Umbilical cord (tissue), 2 donors: ENCODE results near the gene RAPGEF4. TPM values are rescaled to one million over a fixed set of nuclear protein-coding genes. Genes with fewer than 3 reads are reported as not detected.
"Not testable (repeated sequence)": the region's sequence is repeated elsewhere in the genome, so short reads cannot be mapped to it uniquely, and the experiment has no call there.

ENCODE experiments used
- DNase-seq: peaks from one replicate; pipeline ENCODE4 v3.0.0-alpha.2; 2015; ENCODE audit warnings: low spot score
- total RNA-seq: library from RNA; depleted of rRNA; stranded (reverse); fragments of >200 nt; gene quantifications from one replicate; pipeline ENCODE4 v1.2.3, GENCODE V29; 2014; ENCODE audit warnings: low replicate concordance; ENCODE audit not compliant: insufficient read depth

RAPGEF4 gene
- total RNA-seq, 1 donor from 2014 or later: 19.0 TPM

- peak; percentile 72 for DNase-seq
These were observed 295.2 kb downstream of the RAPGEF4 start for GRCh38 chr2:173030561-173031490.

- no peak for DNase-seq
These were observed 296.4 kb downstream of the RAPGEF4 start for GRCh38 chr2:173032032-173032431.

GRCh38 chr2:173033084-173033483, 297.4 kb downstream of the RAPGEF4 start:
- DNase-seq: no peak

DNA sequence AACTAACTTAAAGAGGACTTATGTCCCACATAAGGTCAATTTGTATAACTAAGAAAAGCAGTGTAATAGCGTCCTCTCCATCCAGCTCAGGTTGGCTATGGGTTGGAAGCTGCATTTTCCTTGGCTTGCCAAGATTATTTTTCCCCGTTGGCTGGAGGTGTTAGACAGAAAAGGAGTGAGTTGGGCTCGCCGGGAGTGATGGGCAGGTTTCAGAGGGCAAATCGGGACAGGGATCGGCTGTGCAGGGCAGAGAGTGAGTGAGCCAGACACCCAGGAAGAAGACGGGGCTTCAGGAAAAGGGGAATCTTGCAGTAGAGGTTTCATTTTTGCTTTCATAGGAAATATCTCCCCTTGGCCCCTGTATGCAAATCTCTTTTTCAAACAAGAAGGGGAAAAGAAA, 298.5 kb downstream of the RAPGEF4 start:
- no peak for DNase-seq

DNA sequence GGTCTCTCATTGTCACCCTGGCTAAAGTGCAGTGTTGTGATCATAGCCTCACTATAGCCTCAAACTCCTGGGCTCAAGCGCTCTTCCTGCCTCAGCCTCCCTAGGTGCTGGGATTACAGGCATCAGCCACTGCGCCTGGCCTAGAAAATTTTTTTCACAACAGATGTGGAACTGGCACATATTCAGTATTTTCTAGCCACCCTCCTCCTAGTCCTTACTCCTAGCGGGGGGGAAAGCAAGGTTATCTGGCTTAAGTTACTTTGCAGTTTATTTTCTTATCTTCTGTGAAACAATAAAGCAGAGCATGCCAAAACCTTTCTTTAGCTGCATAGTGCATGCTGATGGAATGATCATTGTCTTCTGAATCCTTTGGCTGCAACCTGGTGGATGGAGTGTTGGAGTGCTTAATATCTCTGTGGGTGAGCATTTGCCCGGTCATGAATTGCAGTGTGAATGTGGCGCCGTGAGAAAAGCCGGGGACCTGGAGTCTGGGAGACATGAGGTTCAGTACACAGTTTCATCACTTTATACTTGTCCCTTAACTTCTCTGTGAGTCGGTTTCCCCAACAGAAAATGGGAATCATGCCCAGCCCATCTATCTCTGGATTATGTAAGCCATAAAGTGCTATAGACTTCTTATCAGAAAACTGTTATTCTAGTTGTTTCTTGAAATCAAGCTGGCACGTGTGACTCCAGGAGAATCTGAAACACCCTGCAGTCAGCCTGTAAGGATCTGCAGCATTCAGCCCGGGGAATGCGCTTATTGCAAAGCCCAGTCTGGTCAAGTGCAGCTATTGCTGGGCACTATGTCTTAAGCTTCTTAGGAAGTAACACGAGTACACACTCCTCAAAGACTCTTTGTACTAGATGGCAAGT, 301.8 kb downstream of the RAPGEF4 start:
- peak; percentile 84 for DNase-seq

DNA sequence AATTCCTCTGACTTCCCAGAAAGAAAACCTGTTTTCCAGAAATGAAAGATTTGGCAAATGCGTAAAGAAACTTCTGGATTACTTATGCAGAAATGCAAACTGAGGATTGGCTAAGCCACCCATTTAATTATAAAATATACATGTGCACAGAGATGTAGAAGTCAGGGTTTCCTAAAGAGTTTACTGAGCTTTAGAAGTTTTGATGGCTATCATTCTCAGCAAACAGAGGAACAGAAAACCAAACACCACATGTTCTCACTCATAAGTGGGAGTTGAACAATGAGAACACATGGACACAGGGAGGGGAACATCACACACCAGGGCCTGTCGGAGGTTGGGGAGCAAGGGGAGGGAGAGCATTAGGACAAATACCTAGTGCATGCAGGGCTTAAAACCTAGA, 302.6 kb downstream of the RAPGEF4 start:
- DNase-seq: not testable (repeated sequence)

- DNase-seq: no peak
These were observed 305.1 kb downstream of the RAPGEF4 start for GRCh38 chr2:173040729-173041128.

- DNase-seq: no peak
These were observed 307.8 kb downstream of the RAPGEF4 start for GRCh38 chr2:173043476-173043875.

DNA sequence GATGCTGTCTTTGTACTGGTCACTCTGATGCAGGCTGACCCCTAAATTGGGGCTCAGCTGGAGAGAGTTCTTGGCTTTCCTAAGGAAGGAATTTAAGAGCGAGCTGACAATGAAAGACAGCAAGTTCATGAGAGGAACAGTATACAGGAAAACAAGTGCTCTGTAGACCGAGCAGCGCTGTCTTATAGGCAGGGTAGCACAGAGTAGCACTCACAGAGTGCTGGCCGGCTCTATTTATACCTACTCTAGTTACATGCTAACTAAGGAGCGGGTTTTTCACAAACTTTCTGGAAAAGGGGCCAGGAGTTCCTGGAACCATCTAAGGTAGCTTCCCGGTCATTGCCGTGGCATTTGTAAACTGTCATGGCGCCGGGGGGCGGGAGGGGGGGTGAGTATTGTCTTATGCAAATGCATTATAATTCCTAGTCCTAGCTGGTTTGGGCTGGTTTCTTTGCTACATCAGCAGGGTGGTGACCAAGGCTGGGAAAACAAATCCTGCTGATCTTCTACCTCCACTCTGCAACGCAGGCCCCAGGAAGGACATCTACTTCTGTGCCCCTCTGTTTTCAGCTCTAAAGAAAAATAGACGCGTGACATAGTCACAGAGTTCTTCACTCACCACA, 308.4 kb downstream of the RAPGEF4 start:
- DNase-seq: no peak

- DNase-seq: no peak
These were observed 309.0 kb downstream of the RAPGEF4 start for GRCh38 chr2:173044686-173045085.

GRCh38 chr2:173045181-173045580, 309.5 kb downstream of the RAPGEF4 start:
- DNase-seq: no peak

GRCh38 chr2:173048522-173048896, 312.9 kb downstream of the RAPGEF4 start:
- DNase-seq: no peak

DNA sequence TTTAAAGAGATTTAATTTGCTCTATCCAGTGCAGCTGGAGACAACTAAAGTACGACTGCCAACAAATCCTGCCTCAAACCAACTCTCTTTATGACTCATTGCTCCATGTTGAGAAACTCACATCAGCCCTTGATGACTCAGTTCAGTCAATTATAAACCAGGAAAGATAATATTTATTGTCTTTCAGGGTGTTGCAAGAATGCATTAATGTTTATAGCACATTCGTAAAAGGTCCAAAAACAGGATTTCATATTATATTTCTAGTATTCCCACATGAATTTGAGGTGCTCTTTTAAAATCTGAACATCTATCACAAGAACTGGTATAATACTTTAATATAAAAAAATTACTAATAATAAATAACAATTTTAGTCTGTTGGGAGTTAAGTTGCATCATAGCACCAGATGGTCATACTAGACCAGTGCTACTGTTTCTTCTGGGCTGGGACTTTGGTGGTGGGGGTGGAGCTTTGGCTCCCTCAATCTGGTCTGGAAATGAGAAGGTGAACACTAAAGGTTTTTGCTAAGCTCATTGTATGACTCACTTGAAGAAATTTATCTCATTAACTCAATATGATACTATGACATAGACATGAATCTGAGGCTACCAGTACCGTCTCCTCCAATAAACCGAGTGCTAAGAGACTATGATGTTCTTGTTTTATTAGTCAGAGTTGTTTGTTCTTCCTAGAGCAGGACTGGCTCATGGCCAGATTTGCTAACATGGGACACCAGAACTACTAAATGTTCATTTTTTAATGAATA, 313.4 kb downstream of the RAPGEF4 start:
- DNase-seq: peak; percentile 92

DNA sequence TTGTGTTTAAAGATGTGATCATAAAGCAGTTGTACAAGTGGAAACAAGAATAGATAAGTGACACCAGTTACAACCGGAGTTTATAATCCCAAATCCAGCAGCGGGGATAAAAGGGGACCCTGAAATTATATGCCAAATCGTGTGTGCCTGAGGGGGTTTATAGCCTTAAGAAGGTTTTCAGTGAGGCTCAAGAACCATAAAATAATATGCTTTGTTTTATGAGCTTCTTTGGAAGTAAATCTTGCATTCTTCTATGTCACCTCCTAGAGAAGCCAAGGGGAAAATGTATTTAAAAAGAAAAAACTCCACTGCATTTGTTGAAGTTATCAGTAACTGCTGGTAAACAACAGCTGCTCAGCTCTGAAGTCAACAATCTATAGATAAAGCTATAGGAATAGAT, 314.2 kb downstream of the RAPGEF4 start:
- peak; percentile 59 for DNase-seq

DNA sequence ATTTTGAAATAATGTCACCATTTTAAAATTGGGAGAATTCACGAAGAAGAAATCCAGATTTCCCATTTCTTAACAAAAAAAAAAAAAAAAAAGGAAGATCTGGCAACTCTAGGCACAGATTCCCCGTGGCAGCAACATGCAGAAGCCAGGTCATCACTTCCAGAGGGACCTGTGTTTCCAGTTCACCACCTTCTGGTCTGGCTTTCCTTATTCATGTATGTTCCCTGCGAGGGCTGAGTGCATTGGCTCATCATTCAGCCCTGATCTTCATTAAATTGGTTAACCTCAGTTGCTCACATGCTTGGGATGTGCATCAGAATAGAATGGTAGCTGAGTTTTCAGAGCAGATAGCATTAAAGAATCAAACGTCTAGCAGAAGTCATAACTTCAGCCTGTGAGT, 315.0 kb downstream of the RAPGEF4 start:
- DNase-seq: no peak

- no peak for DNase-seq
These were observed 316.0 kb downstream of the RAPGEF4 start for GRCh38 chr2:173051463-173052215.

DNA sequence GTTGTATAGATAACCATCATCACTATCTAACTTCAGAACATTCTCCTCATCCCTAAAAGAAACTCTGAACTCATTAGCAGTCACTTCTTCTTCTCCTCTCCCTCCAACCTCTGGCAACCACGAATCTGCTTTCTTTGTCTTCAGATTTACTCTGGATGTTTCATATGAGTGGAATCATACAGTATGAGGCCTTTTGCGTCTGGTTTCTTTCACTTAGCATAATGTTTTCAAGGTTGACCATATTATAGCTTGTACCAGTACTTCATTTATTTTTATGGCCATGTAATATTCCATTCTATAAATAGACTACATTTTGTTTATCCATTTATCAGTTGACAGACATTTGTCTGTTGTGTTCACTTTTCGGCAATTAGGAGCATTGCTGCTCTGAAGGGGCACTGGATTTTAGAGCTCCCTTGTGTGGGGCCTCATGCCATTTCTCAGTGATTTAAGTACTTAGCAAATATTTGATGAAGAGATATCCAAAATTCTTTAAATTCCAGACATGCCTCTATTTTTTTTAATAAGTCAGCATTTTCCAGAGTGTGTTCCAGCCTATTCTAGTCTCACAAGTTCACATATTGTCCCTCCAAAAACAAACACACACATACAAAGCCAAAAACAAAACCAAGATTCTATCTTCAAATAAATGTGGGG, 317.5 kb downstream of the RAPGEF4 start:
- no peak for DNase-seq

GRCh38 chr2:173054466-173054865, 318.8 kb downstream of the RAPGEF4 start:
- DNase-seq: no peak

- DNase-seq: no peak
These were observed 321.2 kb downstream of the RAPGEF4 start for GRCh38 chr2:173056705-173057364.
